SU-DHL-6 (cell line): ENCODE data around the gene TBC1D1.

ENCODE experiments used
- H2AFZ ChIP-seq: fragments of 200-600 bp; sonication (generic); 2 replicates; pipeline ENCODE4 v1.6.1; 2014; ENCODE audit warnings: low read depth, mild to moderate bottlenecking, moderate library complexity, mixed read lengths, antibody characterized with exemption, low read length; ENCODE audit not compliant: severe bottlenecking
- H3F3A ChIP-seq: fragments of 200-600 bp; shearing (Covaris generic); 2 replicates; pipeline ENCODE4 v1.6.0; 2016; ENCODE audit warnings: antibody characterized with exemption, mild to moderate bottlenecking; ENCODE audit not compliant: insufficient read depth
- H3K27ac ChIP-seq: fragments of 200-600 bp; sonication (generic); 2 replicates; pipeline ENCODE4 v1.5.1; 2016; ENCODE audit warnings: low read depth, mild to moderate bottlenecking, low read length, moderate library complexity, mixed read lengths
- H3K27me3 ChIP-seq: fragments of 200-600 bp; sonication (generic), shearing (Covaris generic); 2 replicates; pipeline ENCODE4 v1.6.0; 2014; ENCODE audit warnings: mild to moderate bottlenecking, low read length
- H3K36me3 ChIP-seq: fragments of 200-600 bp; sonication (generic); 2 replicates; pipeline ENCODE4 v1.6.1; 2014; ENCODE audit warnings: mild to moderate bottlenecking, low read length, mixed read lengths
- H3K4me2 ChIP-seq: fragments of 300-600, 200-600 bp; shearing (Covaris generic), sonication (generic); 2 replicates; pipeline ENCODE4 v1.6.0; 2014; ENCODE audit warnings: low read length, low read depth, mild to moderate bottlenecking; ENCODE audit not compliant: poor library complexity, severe bottlenecking
- H3K4me3 ChIP-seq: fragments of 200-600 bp; sonication (generic); 2 replicates; pipeline ENCODE4 v1.5.1; 2014; ENCODE audit warnings: antibody characterized with exemption, low read length, mild to moderate bottlenecking, mixed read lengths; ENCODE audit not compliant: insufficient read depth, poor library complexity, severe bottlenecking
- H3K79me2 ChIP-seq: fragments of 200-600 bp; sonication (generic); 2 replicates; pipeline ENCODE4 v1.6.1; 2014; ENCODE audit warnings: mild to moderate bottlenecking, low read length, moderate library complexity; ENCODE audit not compliant: insufficient read depth
- H3K9ac ChIP-seq: fragments of 200-600 bp; sonication (generic); 2 replicates; pipeline ENCODE4 v1.7.0; 2014; ENCODE audit warnings: mild to moderate bottlenecking, low read length
- H3K9me2 ChIP-seq: fragments of 200-600 bp; sonication (generic); replicated peaks from 2 replicates; pipeline ENCODE4 v1.6.1; 2014; ENCODE audit warnings: low read length; ENCODE audit not compliant: insufficient read depth
- H3K9me3 ChIP-seq: fragments of 200-600 bp; sonication (generic); 2 replicates; pipeline ENCODE4 v1.6.1; 2014; ENCODE audit warnings: low read length, mixed read lengths; ENCODE audit not compliant: insufficient read depth
- H4K20me1 ChIP-seq: fragments of 200-600 bp; sonication (generic); 2 replicates; pipeline ENCODE4 v1.6.1; 2014; ENCODE audit warnings: low read depth, mild to moderate bottlenecking, antibody characterized with exemption, low read length, moderate library complexity, mixed read lengths
- EZH2phosphoT487 ChIP-seq: fragments of 200-600 bp; sonication (generic), shearing (Covaris generic); conservative IDR thresholded peaks from 2 replicates; pipeline ENCODE4 v1.6.1; 2018; ENCODE audit warnings: mild to moderate bottlenecking, antibody characterized with exemption, low read length, moderate library complexity, mixed read lengths
- TF ChIP-seq, protein P1 (sequence below): fragments of 200-600 bp; sonication (generic); IDR thresholded peaks from one replicate; pipeline ENCODE4 v1.5.1; 2017; ENCODE audit warnings: antibody characterized with exemption, mild to moderate bottlenecking, low read length, moderate library complexity; ENCODE audit not compliant: insufficient read depth, poor library complexity, severe bottlenecking

Gene TBC1D1

DNA sequence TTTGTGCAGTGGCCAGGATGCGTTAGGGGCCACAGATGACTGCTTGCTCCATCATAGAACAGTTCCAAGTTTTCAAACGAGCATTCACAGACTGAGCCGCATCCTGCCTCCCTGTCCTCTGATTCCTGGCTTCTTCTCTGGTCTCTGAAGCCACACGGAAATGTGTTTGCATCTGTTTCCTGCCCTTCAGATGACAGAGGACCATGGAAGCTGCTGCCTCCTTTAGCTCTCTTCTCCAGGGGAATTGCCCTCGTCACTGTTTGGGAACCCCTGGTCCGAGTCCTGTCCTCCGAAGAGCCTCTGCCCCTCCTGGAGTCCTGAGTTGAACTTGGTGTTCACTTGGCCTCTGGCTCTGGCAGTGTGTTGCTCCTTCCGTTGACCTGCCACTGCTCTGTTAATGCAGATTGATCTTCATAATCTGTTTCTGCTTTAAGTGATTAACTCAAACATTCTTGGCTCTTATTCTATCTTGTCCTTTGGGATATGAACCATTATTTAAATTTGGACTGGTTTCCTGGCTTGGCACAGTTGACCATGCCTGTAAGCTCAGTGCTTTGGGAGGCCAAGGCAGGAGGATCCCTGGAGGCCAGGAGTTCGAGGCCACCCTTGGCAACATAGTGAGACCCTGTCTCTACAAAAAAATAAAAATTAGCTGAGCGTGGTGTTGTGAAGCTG lies 165.3 kb downstream of the TBC1D1 start:
- no peak overlapping the region for H3K4me2 ChIP-seq
- H3K36me3 ChIP-seq, result peaks cover 3% of the 10 kb centered on the region; the same call in 1 of the 2 replicates
- no peak overlapping the region for H3K4me3 ChIP-seq
- no peak overlapping the region for H3K9ac ChIP-seq
- no peaks in the 10 kb centered on the region for H3K9me2 ChIP-seq
- no peaks in the 10 kb centered on the region for H3F3A ChIP-seq
- H4K20me1 ChIP-seq, result no peaks in the 10 kb centered on the region
- no peaks in the 10 kb centered on the region for H3K79me2 ChIP-seq
- no peak overlapping the region for H3K27ac ChIP-seq
- TF ChIP-seq, protein P1, sequence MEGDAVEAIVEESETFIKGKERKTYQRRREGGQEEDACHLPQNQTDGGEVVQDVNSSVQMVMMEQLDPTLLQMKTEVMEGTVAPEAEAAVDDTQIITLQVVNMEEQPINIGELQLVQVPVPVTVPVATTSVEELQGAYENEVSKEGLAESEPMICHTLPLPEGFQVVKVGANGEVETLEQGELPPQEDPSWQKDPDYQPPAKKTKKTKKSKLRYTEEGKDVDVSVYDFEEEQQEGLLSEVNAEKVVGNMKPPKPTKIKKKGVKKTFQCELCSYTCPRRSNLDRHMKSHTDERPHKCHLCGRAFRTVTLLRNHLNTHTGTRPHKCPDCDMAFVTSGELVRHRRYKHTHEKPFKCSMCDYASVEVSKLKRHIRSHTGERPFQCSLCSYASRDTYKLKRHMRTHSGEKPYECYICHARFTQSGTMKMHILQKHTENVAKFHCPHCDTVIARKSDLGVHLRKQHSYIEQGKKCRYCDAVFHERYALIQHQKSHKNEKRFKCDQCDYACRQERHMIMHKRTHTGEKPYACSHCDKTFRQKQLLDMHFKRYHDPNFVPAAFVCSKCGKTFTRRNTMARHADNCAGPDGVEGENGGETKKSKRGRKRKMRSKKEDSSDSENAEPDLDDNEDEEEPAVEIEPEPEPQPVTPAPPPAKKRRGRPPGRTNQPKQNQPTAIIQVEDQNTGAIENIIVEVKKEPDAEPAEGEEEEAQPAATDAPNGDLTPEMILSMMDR, result no peak
- TF ChIP-seq EZH2phosphoT487, result no peak
- H2AFZ ChIP-seq, result no peak overlapping the region
- no peaks in the 10 kb centered on the region for H3K9me3 ChIP-seq
- H3K27me3 ChIP-seq, result no peaks in the 10 kb centered on the region

DNA sequence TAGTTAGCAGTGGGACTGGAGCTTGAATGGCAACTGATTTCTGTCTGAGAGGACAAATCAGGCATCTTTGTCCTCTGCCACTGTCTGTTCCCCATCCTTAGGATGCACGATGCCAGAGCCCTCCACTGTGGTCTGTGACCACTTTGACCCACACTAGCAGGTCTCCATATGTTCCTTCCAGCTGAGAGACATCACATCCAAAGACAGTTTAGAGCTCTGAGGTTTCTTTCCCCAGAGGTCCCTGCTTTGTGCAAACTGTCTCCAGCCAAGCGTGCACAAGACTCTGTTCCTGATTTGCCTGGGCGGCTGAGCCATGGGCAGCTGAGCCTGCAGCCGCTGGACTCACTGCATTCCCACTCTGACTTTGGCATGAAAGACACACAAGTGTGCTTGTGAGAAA lies 167.3 kb downstream of the TBC1D1 start:
- no peaks in the 10 kb centered on the region for H3K27me3 ChIP-seq
- H3K36me3 ChIP-seq, result 0 out of 2 replicates have a peak, but pooled peaks cover 3% of the 10 kb centered on the region
- H4K20me1 ChIP-seq, result no peaks in the 10 kb centered on the region
- H3K4me2 ChIP-seq, result no peak overlapping the region
- H3K9ac ChIP-seq, result no peak overlapping the region
- no peaks in the 10 kb centered on the region for H3K79me2 ChIP-seq
- no peak overlapping the region for H3K27ac ChIP-seq
- no peak overlapping the region for H2AFZ ChIP-seq
- no peaks in the 10 kb centered on the region for H3K9me2 ChIP-seq
- H3K4me3 ChIP-seq, result no peak overlapping the region
- no peaks in the 10 kb centered on the region for H3K9me3 ChIP-seq
- TF ChIP-seq, protein P1, result no peak
- TF ChIP-seq EZH2phosphoT487, result no peak
- peaks cover 4% of the 10 kb centered on the region; the same call in 1 of the 2 replicates for H3F3A ChIP-seq

DNA sequence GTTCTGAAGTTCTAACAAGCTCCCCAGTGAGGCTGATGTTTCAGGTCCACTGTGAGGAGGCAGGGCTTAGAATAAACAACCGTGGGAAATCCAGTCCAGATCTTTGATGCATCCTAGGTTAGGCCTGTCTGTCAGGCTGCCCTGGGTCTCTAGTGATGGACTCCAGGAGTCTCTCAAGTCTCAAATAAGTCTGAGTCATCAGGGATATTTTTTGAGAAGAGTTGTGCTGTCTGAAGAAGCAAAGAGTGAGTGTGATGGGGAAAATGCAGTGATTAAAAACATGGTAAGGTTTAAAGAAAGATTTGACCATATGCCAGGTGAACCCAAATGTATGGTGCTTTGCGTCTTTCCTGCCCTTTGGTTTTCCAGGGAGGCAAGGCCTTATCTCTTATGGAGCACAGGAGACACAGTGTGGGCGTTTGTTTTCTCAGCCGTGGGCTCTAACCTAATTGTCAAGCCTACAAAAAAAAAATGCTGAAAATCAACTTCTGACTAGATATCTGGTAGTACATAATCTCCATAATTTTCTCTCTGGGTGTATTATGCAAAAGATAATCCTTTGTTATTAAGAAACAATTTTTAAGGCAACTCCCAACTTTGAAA lies 170.0 kb downstream of the TBC1D1 start:
- TF ChIP-seq EZH2phosphoT487, result no peak
- TF ChIP-seq, protein P1, result no peak
- Histone ChIP-seq H3K27me3 (no peaks in the 10 kb centered on the region), H3K9me2 (no peaks in the 10 kb centered on the region), H3K9ac (no peak overlapping the region), H3K27ac (no peak overlapping the region), H4K20me1 (no peaks in the 10 kb centered on the region), H2AFZ (no peak overlapping the region), H3K36me3 (0 out of 2 replicates have a peak, but pooled peaks cover 3% of the 10 kb centered on the region), H3F3A (peaks cover 4% of the 10 kb centered on the region; the same call in 1 of the 2 replicates), H3K79me2 (no peaks in the 10 kb centered on the region), H3K4me3 (no peak overlapping the region), H3K4me2 (no peak overlapping the region), H3K9me3 (no peaks in the 10 kb centered on the region)
